GM18909 (cell line): ENCODE measurements around the gene FAM204A.

Experiments
- ATAC-seq: cut with Tn5 transposase; IDR thresholded peaks from one replicate; pipeline ENCODE4 v1.9.1; 2021; ENCODE audit warnings: mild to moderate bottlenecking; ENCODE audit not compliant: unreplicated experiment, poor library complexity

The FAM204A gene

DNA sequence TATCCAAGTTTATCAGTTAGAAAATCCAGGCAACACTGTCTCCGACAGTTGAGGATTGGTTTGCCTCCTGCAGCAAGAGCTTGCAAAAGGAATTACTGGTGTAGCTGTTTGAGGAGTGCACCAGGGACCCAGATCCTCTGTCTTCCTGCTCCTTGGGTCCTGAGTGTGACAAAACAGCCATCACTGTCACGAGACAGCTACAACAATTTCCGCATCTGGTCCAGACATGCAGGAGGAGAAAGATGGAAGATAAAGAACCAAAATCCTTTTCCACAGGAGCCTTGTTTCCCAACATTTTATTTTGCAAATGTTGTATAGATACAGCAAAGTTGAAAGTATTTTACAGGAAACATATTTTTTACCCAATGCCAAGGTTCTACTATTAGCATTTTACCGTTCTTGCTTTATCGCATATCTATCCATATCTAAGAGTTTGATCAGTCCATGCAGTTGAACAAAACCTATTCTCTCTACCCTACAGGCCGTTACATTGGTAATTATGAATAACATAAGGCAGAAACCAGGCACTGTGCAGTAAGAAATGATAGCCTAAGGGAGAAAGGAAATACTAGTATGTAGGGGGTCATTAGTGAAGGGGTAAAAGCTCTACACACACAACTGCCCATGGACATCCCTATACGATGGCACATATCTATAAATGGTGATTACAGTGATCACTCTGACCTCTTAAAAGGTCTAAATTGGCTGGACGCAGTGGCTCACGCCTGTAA is 54.9 kb downstream of the FAM204A start:
- no peak for ATAC-seq

DNA sequence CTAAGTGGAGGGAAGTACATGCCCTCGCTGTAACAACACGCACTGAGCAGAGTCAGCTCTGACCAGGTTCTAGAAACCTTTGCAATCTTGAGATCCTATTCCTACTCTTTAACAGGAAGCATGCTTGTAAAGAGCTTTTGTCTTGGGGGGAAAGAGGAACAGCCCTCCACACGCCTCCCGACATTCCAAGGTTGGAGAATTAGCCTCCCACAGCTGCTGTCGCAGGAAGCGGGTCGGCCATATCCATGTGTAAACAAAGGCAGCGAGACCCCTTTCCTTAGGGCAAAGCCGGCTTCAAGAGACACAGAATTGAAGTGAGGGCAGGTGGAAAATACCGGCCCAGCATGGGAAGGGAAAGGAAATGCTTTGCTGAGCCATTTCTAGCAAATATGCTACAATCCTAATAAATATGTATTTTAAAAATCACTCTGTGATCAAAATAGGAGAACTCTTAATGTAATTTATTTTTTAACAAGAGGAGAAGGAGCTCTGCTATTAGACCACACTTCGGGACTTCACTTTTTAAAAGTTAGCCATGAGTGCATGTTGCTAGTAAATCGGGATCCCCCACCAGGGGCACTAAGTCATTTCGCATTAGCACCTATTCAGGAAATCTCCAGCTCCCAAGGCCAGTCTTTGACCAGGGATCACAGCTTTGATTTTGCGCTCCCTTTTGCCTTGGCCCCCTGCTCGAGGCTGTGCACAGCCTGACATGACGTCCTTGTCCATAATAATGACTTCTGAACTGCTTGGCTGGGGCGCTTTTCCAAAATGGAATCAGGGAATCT is 55.9 kb downstream of the FAM204A start:
- no peak for ATAC-seq

DNA sequence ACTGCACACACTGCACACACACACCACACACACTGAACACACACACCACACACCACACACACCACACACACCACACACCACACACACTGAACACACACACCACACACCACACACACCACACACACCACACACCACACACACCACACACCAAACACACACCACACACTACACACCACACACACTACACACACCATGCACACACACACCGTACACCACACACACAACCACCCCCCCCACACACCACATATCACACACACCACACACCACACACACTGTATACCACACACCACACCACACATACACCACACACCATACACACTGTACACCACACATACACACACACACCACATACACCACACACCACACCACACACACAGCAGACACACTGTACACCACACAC is 59.5 kb downstream of the FAM204A start:
- ATAC-seq = no peak

DNA sequence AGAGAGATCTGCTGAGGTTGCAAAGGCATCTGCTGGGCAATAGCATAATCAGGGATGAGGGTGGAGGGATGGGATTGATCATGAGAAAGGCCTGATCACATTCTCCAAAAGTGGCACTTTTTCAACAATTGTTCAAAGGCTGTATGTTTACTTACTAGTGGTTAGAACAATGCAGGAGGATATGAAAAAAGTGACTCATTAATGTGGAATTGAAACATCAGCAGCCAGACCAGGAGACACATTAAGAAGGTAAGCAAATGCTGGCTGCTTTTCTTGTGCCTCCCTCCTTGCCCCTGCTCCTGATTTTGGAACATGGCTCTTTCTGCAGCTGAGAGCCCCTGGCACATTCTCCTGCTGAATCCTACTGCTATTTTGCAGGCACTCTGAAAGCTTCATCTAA is 63.5 kb downstream of the FAM204A start:
- no peak for ATAC-seq

DNA sequence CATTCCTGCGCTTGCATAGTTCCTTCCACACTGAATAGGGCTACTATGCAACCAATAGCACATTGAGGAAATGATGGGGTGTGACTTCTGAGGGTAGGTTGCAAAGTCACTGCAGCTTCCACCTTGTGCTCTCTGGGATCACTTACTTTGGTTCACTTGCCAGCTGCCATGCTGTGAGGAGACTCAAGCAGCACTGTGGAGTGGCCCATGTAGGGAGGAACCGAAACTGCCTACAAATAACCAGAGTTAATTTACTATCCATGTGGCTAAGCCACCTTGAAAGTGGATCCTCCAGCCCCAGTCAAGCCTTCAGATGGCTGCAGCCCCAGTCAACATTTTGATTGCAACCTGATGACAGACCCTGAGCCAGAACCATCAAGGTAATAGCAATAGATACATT is 64.3 kb downstream of the FAM204A start:
- ATAC-seq = no peak

DNA sequence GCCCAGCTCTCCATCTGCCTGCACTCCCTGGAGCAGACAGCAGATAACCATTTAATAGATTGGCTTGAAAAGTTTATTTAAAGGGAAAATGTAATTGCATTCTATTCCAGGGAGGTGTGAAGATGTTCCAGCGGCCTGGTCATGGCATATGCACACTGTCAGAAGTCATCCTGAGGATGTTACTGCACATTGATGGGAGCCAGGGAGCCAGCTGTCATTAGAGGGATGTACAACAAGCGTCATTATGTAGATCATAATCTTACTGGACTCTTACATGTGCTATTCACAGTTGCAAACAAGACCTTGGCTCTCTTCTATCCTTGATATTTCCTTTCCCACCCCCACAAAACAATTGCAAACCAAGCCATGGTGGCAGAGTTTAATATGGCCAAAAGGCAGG is 65.4 kb downstream of the FAM204A start:
- ATAC-seq = no peak

DNA sequence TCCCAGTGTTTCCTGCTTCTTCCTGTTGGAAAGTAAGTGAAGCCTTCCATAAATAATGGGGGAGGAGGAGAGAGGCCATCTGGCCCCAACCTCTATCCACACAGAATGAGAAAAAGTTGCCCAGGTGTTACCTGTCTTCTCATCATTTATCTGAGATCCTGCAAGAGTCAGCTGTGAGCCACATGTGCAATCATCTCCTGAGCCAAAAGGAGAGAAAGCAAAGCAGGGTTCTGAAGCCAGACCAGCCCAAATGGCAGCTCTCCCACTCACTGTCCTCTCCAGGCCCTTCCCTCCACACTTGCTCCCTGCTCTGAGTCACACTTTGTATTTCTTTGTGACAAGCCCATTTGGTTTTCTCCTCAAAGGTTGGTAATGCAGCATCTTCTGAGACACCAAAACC is 65.9 kb downstream of the FAM204A start:
- no peak for ATAC-seq

DNA sequence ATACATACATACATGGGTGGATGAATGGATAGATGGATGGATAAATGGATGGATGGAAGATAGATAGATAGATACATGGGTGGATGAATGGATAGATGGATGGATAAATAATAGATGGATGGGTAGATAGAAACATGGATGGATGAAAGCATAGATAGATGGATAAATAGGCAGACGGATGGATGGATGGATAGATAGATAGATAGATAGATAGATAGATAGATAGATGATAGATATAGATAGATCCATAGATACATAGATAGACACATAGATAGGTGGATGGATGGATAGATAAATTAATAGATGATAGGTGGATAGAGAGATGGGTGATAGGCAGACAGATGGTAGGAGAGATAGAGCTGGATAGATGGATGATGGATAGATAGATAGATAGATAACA is 68.5 kb downstream of the FAM204A start:
- no peak for ATAC-seq

DNA sequence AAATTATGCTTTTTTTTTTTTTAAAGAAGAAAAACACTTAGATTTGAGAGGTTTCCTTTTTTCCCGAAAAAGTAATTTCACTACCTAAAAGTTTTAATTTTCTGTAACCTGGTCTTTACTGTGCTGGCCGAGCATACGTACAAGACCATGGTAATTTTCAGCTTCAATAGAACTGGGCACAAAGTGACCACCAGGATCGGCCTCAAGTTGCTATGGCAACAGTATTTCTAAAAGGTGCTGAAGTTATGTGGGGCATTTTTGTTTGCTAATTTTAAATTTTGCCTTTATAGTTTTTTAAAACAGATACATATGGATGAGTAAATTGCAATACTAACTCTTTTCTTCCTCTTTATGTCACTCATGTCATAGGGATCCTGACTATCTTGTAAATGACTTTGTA is 69.4 kb downstream of the FAM204A start:
- no peak for ATAC-seq

DNA sequence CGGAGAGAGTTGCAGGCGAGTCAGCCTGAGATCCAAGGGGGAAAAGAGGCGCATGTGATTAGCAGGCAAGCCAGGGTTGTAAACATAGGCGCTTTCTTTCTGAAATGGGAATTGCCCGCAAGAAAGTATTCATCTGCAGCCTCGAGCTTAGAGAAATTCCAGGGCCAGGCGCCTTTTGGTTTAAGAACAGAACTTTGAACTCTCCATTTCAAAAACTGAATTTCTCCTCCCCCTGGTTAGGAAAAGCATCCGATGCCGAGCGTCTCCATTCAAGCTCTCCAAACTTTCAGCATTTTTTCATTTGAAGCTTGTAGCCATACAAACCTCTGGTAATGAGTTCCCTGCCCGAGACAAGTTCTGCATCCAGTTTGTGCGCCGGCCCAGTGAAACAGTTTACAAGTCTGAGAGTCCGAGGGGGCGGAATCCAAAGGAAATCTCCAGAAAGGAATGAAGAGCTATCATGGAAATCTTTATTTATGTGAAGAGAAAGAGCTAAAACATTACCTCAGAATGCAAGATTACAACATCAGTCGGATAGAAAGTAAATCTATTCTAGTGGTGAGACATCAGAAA is 69.9 kb downstream of the FAM204A start:
- ATAC-seq = no peak

DNA sequence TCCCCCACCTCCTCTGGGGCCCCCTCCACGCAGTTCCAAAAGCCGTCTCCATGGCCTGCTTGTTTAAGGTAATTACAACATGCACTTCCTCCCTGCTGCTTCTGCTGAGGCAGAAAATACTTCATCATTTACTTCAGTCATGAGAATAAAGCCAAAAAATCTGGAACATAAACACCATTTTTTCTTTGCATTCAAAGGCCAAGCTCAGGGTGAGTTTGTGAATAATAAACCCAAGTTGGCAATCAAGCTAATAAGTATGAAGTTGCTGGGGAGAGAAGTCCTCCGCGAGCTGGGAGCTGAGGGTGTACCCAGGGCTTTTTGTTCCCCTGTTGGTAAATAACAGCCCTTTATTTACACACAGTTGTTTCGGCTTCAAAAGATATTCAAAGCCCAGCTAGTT is 70.5 kb downstream of the FAM204A start:
- ATAC-seq = no peak

DNA sequence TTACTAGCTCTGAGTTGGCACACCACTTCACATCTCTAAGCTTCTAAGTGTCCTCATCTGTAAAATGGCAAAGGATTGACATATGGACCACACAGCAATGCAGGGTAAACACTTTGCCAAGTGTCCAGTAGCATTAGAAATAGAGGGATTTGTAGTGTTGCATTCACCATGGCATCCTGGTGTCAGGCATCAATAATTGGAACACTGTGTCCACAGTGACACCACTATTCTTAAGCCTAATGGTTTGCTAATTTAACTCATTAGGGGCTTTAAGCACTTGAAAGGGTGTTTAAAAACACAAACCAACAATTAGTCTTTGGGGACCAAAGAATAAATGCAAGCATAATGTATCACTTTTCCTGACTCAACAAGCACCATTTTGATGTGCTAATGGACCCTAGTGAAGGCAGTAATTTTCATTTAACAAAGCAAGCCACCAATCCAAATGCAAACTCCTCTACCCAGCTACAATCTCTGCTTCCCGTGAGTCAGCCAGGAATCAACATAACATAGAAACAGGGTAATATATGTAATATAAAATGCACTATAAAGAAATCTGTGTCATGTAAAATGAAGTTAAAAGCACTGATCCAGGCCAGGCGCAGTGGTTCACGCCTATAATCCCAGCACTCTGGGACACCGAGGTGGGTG is 75.9 kb downstream of the FAM204A start:
- ATAC-seq = no peak

DNA sequence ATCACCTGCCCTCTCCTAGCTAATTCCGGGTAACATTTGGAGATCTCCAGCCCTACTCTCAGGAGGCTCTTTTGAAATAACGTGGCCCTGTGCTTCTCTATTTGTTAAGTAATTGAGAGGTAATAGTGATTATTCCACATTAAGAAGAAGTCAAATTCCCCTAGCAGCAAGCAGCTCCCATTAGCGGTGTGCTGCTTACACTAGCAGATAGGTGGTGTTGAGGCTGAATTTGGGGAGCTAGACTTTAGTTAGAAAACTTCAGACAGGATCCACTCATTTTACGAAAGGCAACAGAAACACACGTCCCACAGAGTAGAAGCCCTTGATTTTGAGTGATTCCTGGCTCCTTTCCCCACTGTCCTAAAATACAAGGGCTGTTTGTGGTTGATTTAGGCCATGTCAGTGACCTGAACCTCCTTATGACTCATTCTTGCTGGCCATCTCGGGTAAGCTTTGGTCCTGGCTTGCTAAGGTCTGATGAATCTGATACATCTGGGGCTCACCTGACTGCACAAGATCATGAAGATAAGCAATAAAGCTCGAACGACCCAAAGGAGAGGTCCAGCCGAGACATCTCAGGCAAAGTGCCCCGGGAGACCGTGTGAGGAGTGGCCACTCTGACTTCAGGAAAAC is 77.2 kb downstream of the FAM204A start:
- ATAC-seq = no peak

DNA sequence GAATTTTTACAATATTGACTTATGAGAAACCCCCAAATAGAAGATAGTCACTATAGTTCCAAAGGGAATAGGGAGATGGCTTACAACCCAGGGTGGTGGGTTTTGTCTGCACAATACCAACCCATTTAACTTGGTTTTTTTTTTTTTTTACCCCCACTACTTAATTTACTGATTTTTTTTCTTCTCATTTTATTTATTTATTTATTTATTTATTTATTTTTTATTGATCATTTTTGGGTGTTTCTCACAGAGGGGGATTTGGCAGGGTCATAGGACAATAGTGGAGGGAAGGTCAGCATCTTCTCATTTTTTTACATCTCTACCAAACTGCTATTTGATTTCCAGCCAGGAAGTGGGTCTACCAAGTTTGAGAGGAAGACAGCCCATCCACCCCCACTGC is 77.9 kb downstream of the FAM204A start:
- ATAC-seq = no peak

DNA sequence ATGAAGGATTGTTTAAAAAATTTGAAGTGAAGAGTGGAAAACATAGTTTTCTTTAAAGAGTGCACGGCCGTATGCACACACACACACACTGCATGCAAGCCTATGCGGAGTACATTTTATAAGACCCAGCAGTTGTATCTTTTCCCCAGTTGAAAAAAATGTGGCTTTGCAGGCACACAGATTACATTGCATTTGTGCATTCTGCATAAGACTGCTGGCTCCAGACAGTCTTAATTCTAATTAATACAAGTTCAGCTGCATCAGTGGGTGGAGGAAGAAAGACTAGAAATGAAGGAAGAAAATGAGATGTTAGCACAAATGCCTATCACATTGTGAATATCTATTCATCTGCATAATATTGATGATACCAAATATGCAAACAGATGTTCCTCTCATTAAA is 79.6 kb downstream of the FAM204A start:
- ATAC-seq = no peak

DNA sequence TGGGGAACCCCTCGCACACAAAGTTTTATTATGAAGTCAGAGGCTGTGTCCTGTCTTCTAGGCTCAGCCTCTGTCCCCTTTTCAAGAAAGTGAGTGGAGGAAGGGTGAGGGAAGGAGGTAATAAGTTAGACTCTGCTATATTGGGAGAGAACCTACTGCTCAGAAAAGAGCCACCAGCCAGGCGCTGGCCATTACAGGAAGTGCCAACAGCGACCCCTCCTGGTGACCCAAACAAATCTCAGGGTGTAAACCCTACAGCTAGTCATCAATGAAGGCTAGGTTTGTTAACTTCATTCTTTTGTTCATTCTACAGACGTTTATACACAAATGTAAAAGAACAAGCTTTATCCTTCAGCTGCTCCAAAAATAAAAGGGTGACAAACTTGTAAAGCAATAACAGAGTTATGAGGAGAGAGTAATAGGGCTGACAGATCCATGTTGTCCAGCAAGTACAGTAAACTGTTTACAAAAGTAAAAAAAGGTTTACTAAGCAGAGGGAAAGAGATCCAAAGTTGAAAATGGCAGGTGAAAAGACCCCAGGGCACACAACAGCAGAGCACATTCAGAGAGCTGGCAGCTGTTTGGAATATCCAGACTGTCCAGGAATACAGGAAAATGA is 82.7 kb downstream of the FAM204A start:
- peak; percentile 59 for ATAC-seq

DNA sequence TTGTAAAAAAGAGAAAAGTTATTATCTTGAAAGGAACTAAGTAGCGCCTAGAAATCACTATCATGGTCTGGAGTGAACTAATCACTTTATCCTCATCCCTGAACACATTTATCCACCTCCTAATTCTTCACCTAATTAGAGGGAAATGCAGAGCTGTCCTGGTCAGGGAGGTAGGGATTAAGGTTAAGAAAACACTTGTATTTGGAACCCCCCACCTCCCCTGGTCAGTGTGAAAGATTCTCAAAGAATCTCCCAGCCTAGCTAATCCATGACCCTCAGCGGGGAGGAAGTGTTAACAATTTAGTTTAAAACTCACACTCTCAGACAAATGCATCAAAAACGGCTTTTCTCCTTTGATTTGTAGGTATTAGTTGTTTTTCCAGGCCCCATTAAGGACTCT is 83.8 kb downstream of the FAM204A start:
- ATAC-seq = no peak

DNA sequence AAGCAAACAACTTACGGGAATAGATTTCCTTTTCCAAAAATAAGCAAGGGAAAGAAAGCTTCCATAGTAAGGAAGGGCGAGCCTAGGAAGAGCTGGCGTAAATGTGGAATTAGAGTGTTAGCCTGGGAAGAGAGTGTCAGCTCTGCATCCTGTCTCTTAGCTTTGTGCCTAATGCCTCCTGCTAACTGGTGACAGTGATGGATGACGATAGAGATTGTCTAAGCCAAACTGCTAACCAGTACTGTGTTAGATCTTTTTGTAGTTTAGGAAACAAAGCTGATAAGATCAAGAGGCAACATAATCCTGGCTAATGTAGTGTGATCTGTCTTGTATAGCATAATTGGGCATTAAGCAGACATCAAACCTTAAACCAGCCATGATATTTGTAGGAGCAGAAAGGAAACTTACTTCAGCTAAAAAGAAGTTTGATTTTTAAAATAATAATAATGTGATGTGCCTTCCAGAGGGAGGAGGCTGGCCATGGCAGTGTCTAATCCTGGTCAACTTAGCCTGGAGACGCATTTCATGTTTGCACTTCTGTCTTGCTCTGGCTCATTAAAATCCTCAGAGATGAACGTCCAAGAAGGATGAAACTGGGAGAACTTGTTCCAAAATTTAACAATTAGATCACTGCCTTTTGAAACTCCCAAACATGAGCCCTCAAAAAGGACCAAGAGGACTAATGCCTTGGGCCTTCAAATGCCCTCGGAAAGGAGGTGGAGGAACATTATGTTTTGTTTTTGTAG is 85.1 kb downstream of the FAM204A start:
- ATAC-seq = no peak

DNA sequence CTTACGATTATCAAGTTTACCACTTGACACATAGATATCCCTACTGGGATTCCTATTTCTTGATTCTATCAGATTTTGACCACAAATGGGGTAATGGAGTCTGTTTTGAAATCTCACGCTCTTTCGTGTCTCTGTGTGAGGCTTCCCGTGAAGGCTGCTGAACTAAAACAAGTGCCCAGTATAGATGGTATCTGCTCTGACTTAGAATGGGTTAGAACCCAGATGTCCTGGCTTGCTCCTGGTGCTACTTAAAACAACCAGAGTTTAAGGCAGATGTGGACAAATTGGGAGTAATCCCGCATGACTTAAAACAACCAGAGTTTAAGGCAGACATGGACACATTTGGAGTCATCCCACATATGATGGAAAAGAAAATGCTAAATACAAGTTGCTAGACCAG is 85.9 kb downstream of the FAM204A start:
- ATAC-seq = no peak

DNA sequence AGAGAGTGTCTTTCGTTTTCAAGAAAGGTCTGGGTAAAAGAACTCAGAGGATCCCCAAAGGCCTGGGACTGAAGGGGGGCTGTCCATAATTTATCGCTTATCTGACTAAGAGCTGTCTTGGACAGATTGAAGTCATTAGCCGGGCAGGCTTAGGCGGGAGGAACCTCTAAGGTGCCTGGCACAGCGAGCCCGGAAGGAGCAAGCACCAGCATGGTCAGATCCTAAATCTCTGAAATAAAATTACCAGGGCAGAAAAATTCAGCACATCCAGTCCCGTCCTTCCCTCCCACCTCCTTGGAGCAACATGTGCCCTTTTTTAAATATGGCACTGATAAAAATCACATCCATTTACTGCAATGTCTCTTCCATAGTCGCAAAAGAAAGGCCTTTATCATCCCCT is 86.8 kb downstream of the FAM204A start:
- ATAC-seq = no peak
